OCI-LY1 (cell line): ENCODE results near the gene MDGA2.

ENCODE experiments used
- CTCF ChIP-seq: fragments of 200-600 bp; sonication (generic), shearing (Covaris generic); IDR thresholded peaks from 2 replicates; pipeline ENCODE4 v1.5.1; 2017; ENCODE audit warnings: mild to moderate bottlenecking, antibody characterized with exemption, low read length, moderate library complexity, mixed read lengths
- EZH2 ChIP-seq: fragments of 200-600 bp; sonication (generic), shearing (Covaris generic); IDR thresholded peaks from 2 replicates; pipeline ENCODE4 v1.8.0; 2017; ENCODE audit warnings: borderline replicate concordance, mixed run types, mild to moderate bottlenecking, antibody characterized with exemption, low read length, moderate library complexity, mixed read lengths

DNA sequence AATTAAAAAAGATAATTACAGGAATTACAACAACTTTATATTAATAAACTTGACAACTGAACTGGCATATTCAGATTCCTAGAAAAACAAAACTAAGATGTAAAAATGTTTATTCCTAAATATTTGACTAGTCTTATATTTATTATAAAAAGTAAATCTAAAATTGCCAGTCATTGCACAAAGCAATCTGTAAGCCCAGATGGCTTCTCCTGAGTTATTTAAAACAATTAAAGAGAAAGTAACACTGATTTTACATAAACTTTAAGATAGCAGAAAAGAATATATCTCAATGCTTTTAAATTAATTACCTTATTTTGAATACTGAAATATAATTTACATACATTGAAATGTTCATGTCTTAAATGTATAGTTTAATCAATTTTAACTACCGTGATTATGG lies 589.7 kb downstream of the MDGA2 start:
- TF ChIP-seq CTCF (no peak), EZH2 (no peak)
